Osteocyte (in vitro differentiated cells): ENCODE measurements around the gene TECRL. TPM values are rescaled to one million over a fixed set of nuclear protein-coding genes. Genes with fewer than 3 reads are reported as not detected.

ENCODE experiments used
- DNase-seq: peaks from one replicate; pipeline ENCODE4 v3.0.0; 2021; ENCODE audit warnings: mixed read lengths; ENCODE audit not compliant: unreplicated experiment; ENCODE audit errors: extremely low spot score
- H3K27ac Mint-ChIP-seq: one replicate; pipeline ENCODE4 v1.8.0; 2021; ENCODE audit warnings: mild to moderate bottlenecking, mixed read lengths; ENCODE audit not compliant: unreplicated experiment
- H3K27me3 Mint-ChIP-seq: one replicate; pipeline ENCODE4 v1.8.0; 2021; ENCODE audit warnings: mixed read lengths; ENCODE audit not compliant: unreplicated experiment
- H3K36me3 Mint-ChIP-seq: one replicate; pipeline ENCODE4 v1.8.0; 2021; ENCODE audit warnings: mixed read lengths; ENCODE audit not compliant: unreplicated experiment
- H3K4me1 Mint-ChIP-seq: one replicate; pipeline ENCODE4 v1.8.0; 2021; ENCODE audit warnings: mixed read lengths; ENCODE audit not compliant: unreplicated experiment
- H3K4me3 Mint-ChIP-seq: one replicate; pipeline ENCODE4 v1.8.0; 2021; ENCODE audit warnings: mild to moderate bottlenecking, moderate library complexity, mixed read lengths; ENCODE audit not compliant: unreplicated experiment
- H3K9me3 Mint-ChIP-seq: one replicate; pipeline ENCODE4 v1.8.0; 2021; ENCODE audit warnings: mixed read lengths; ENCODE audit not compliant: unreplicated experiment
- total RNA-seq: library from RNA; stranded (reverse); gene quantifications from 2 replicates; pipeline ENCODE4 v1.2.1, GENCODE V29; 2021
- TF ChIP-seq, protein P1 (sequence below): fragments of 200-600 bp; sonication (generic); IDR thresholded peaks from 2 replicates; pipeline ENCODE4 v1.5.0; 2021; ENCODE audit warnings: antibody characterized with exemption, mild to moderate bottlenecking, moderate library complexity

TECRL gene
- total RNA-seq, 1 donor from 2014 or later: not detected

DNA sequence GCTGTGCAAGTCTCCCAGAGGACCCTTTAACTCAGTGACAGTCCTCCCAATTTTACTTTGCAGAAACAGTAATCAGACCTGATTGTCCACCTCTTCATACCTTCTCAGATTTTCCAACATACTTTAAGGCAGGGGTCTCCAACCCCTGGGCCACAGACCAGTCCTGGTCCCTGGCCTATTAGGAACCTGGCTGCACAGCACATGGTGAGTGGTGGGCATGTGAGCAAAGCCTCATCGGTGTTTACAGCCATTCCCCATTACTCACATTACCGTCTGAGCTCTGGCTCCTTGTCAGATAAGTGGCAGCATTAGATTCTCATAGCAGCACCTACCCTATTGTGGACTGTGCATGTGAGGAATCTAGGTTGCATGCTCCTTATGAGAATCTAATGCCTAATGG is 74.3 kb downstream of the TECRL start:
- peaks cover 10% of the 10 kb centered on the region for H3K9me3 Mint-ChIP-seq
- no peak overlapping the region for H3K27ac Mint-ChIP-seq
- H3K36me3 Mint-ChIP-seq: no peaks in the 10 kb centered on the region
- no peaks in the 10 kb centered on the region for H3K4me1 Mint-ChIP-seq
- H3K27me3 Mint-ChIP-seq: no peaks in the 10 kb centered on the region
- TF ChIP-seq, protein P1, sequence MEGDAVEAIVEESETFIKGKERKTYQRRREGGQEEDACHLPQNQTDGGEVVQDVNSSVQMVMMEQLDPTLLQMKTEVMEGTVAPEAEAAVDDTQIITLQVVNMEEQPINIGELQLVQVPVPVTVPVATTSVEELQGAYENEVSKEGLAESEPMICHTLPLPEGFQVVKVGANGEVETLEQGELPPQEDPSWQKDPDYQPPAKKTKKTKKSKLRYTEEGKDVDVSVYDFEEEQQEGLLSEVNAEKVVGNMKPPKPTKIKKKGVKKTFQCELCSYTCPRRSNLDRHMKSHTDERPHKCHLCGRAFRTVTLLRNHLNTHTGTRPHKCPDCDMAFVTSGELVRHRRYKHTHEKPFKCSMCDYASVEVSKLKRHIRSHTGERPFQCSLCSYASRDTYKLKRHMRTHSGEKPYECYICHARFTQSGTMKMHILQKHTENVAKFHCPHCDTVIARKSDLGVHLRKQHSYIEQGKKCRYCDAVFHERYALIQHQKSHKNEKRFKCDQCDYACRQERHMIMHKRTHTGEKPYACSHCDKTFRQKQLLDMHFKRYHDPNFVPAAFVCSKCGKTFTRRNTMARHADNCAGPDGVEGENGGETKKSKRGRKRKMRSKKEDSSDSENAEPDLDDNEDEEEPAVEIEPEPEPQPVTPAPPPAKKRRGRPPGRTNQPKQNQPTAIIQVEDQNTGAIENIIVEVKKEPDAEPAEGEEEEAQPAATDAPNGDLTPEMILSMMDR: no peak
- no peak for DNase-seq
- H3K4me3 Mint-ChIP-seq: no peak overlapping the region

DNA sequence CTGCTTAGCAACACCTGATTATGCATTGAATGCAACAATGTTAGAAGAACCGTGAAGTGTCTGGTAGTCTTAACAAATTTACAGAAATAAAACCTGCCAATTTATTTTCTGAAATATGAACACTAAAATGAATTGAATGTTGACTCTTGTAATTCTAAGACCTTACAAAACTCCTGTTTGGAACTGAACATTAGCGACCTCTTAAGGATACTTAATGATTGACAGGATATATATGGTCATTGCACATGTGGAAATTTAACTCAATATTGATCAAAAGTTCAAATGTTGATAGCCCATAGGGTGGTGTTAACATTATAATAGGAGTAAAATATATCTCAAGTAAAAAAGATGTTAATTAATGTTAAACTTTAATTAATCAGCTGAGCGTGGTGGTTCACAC is 79.1 kb downstream of the TECRL start:
- no peak overlapping the region for H3K27ac Mint-ChIP-seq
- TF ChIP-seq, protein P1: no peak

DNA sequence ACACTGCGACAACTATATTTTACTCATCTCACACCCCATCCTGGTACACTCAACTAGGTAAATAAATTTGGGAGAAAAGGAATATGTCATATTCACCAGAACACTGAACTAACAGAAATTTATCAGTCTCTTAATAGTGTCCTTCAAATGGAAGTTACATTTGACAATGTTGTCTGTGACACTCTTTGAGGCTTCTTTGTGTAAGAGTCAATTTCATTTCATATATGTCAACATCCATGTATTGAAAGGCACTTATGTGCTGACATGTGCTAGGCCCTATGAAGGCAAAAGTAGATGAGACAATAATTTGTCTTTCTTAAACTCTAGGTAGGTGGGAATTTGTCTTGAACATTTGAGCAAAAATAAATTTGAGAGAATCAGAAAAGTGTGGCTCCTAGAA is 82.0 kb downstream of the TECRL start:
- Mint-ChIP-seq H3K4me1 (no peaks in the 10 kb centered on the region), H3K4me3 (no peak overlapping the region), H3K9me3 (peaks cover 5% of the 10 kb centered on the region), H3K36me3 (no peaks in the 10 kb centered on the region), H3K27ac (no peak overlapping the region), H3K27me3 (no peaks in the 10 kb centered on the region)
- DNase-seq: no peak
- TF ChIP-seq, protein P1: no peak

More for the DNA sequence above, 79.1 kb downstream of the TECRL start:
- Mint-ChIP-seq H3K4me1 (no peaks in the 10 kb centered on the region), H3K36me3 (no peaks in the 10 kb centered on the region), H3K9me3 (peaks cover under 1% of the 10 kb centered on the region), H3K27me3 (no peaks in the 10 kb centered on the region), H3K4me3 (no peak overlapping the region)
- no peak for DNase-seq

DNA sequence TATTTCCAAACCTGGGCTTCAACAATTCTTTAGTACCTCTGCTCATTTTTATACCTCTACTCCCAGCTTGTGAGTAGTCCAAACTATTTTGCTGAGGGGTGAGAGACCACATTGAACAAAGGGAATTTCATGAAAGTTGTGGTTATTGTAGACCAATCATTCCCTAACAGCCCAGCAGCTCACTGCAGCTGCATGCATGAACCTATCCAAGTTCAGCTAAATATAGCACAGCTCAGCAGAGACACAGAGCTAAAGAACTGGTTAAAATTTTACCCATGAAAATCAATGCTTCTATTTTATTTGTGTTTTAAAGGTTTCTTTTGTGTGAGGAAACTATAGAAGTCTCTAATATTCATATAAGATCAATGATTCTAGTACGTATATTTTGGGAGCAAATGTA is 82.7 kb downstream of the TECRL start:
- H3K4me1 Mint-ChIP-seq: no peaks in the 10 kb centered on the region
- no peak overlapping the region for H3K27ac Mint-ChIP-seq
- TF ChIP-seq, protein P1: no peak
- no peaks in the 10 kb centered on the region for H3K36me3 Mint-ChIP-seq
- DNase-seq: no peak
- peaks cover 5% of the 10 kb centered on the region for H3K9me3 Mint-ChIP-seq
- no peak overlapping the region for H3K4me3 Mint-ChIP-seq
- peaks cover 2% of the 10 kb centered on the region for H3K27me3 Mint-ChIP-seq

DNA sequence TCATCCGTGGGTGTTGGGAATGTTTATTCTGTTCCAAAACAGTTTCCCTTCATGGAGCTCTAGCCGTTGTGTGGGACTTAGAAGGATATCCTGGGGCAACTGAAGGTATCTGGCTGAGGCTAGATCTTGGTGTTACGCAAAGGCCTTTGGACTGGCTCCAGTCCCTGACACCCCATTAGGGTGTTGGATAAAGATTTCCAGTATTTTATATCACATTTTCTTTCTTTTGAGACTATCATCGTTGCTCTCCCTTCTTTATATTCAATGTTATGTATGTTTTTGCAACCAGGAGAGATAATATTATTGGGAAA is 103.0 kb downstream of the TECRL start:
- H3K36me3 Mint-ChIP-seq: no peaks in the 10 kb centered on the region
- DNase-seq: no peak

More for the DNA sequence above, 103.0 kb downstream of the TECRL start:
- peaks cover 6% of the 10 kb centered on the region for H3K9me3 Mint-ChIP-seq
- no peak overlapping the region for H3K27ac Mint-ChIP-seq
- no peak overlapping the region for H3K4me3 Mint-ChIP-seq
- no peaks in the 10 kb centered on the region for H3K4me1 Mint-ChIP-seq
- TF ChIP-seq, protein P1: no peak
- H3K27me3 Mint-ChIP-seq: peaks cover 2% of the 10 kb centered on the region
